ENCODE data around the gene TEKT3. TPM values are rescaled to one million over a fixed set of nuclear protein-coding genes. Genes with fewer than 3 reads are reported as not detected.

TEKT3 gene
- total RNA-seq, 2 experiments from 2014 or later, result not detected

GRCh38 chr17:15270628-15271381 is 70.6 kb downstream of the TEKT3 start:
- Histone ChIP-seq H3K36me3 (ENCODE audit: insufficient read depth, low read length) (no peaks in the 10 kb centered on the region), H2AFZ (ENCODE audit: low read length) (no peak overlapping the region), H3K79me2 (ENCODE audit: insufficient read depth, low read depth, low read length) (no peaks in the 10 kb centered on the region), H3K4me2 (ENCODE audit: low read length) (0 out of 2 replicates have a peak overlapping the region, but pooled peaks have one; percentile 8), H3K9me3 (ENCODE audit: low read length) (no peaks in the 10 kb centered on the region), H4K20me1 (ENCODE audit: insufficient read depth, low read length) (no peaks in the 10 kb centered on the region), H3K4me1 (ENCODE audit: insufficient read depth, low read length, poor library complexity, severe bottlenecking) (no peaks in the 10 kb centered on the region), H3K4me3 (ENCODE audit: low read depth, low read length, poor library complexity, severe bottlenecking) (no peak overlapping the region), H3K9me2 (ENCODE audit: insufficient read depth, low read length) (no peaks in the 10 kb centered on the region), H3K27ac (ENCODE audit: low read depth, low read length, poor library complexity, severe bottlenecking) (no peak overlapping the region)
- no peak for TF ChIP-seq CTCF (conservative IDR thresholded peaks at IDR 0.05; ENCODE audit: low read length)
- TF ChIP-seq EZH2phosphoT487 (IDR thresholded peaks at IDR 0.05; ENCODE audit: borderline replicate concordance, low read depth, low read length), result no peak
- no peak for DNase-seq (ENCODE audit: low spot score)
- BruUV-seq (replicated peaks), result no TSS peak
- intact Hi-C loops (cut with micrococcal nuclease; ENCODE audit: unreplicated experiment), result no loop called here
- ChIA-PET POLR2A (interaction anchor here (0.6 to 0.7 kb wide), 2 partner anchors 145 to 377 kb away, joined by 3 to 4 read pairs; no protein-coding TSS in a partner anchor), CTCF (ENCODE audit: unreplicated experiment) (no interaction called here)

GRCh38 chr17:15269780-15270089 is 71.7 kb downstream of the TEKT3 start:
- no TSS peak for BruUV-seq (replicated peaks)
- TF ChIP-seq CTCF (conservative IDR thresholded peaks at IDR 0.05; ENCODE audit: low read length) (no peak), EZH2phosphoT487 (IDR thresholded peaks at IDR 0.05; ENCODE audit: borderline replicate concordance, low read depth, low read length) (no peak)
- intact Hi-C loops (cut with micrococcal nuclease; ENCODE audit: unreplicated experiment), result no loop called here
- Histone ChIP-seq H3K4me1 (ENCODE audit: insufficient read depth, low read length, poor library complexity, severe bottlenecking) (no peaks in the 10 kb centered on the region), H3K9me2 (ENCODE audit: insufficient read depth, low read length) (no peaks in the 10 kb centered on the region), H3K4me2 (ENCODE audit: low read length) (no peak overlapping the region), H4K20me1 (ENCODE audit: insufficient read depth, low read length) (no peaks in the 10 kb centered on the region), H3K36me3 (ENCODE audit: insufficient read depth, low read length) (no peaks in the 10 kb centered on the region), H3K9me3 (ENCODE audit: low read length) (no peaks in the 10 kb centered on the region), H3K79me2 (ENCODE audit: insufficient read depth, low read depth, low read length) (no peaks in the 10 kb centered on the region), H3K27ac (ENCODE audit: low read depth, low read length, poor library complexity, severe bottlenecking) (no peak overlapping the region), H3K4me3 (ENCODE audit: low read depth, low read length, poor library complexity, severe bottlenecking) (no peak overlapping the region), H2AFZ (ENCODE audit: low read length) (no peak overlapping the region)
- no peak for DNase-seq (ENCODE audit: low spot score)
- ChIA-PET POLR2A (no interaction called here), CTCF (ENCODE audit: unreplicated experiment) (no interaction called here)

- H3K79me2 ChIP-seq (ENCODE audit: insufficient read depth, low read depth, low read length), result no peaks in the 10 kb centered on the region
- H4K20me1 ChIP-seq (ENCODE audit: insufficient read depth, low read length), result no peaks in the 10 kb centered on the region
- no peaks in the 10 kb centered on the region for H3K4me1 ChIP-seq (ENCODE audit: insufficient read depth, low read length, poor library complexity, severe bottlenecking)
- H3K4me2 ChIP-seq (ENCODE audit: low read length), result no peak overlapping the region
- intact Hi-C loops (cut with micrococcal nuclease; ENCODE audit: unreplicated experiment), result no loop called here
- BruUV-seq (replicated peaks), result no TSS peak
- DNase-seq (ENCODE audit: low spot score), result no peak
- no peaks in the 10 kb centered on the region for H3K9me2 ChIP-seq (ENCODE audit: insufficient read depth, low read length)
- POLR2A ChIA-PET, result no interaction called here
- H3K4me3 ChIP-seq (ENCODE audit: low read depth, low read length, poor library complexity, severe bottlenecking), result no peak overlapping the region
- no peak for TF ChIP-seq EZH2phosphoT487 (IDR thresholded peaks at IDR 0.05; ENCODE audit: borderline replicate concordance, low read depth, low read length)
- no peak for TF ChIP-seq CTCF (conservative IDR thresholded peaks at IDR 0.05; ENCODE audit: low read length)
- H3K9me3 ChIP-seq (ENCODE audit: low read length), result no peaks in the 10 kb centered on the region
- H3K36me3 ChIP-seq (ENCODE audit: insufficient read depth, low read length), result no peaks in the 10 kb centered on the region
- no peak overlapping the region for H2AFZ ChIP-seq (ENCODE audit: low read length)
- no peak overlapping the region for H3K27ac ChIP-seq (ENCODE audit: low read depth, low read length, poor library complexity, severe bottlenecking)
- CTCF ChIA-PET (ENCODE audit: unreplicated experiment), result no interaction called here
These were observed 72.2 kb downstream of the TEKT3 start for GRCh38 chr17:15269087-15269779.
